ENCODE data around the gene TMEM135. TPM values are rescaled to one million over a fixed set of nuclear protein-coding genes. Genes with fewer than 3 reads are reported as not detected.
A peak's percentile ranks its signal among the peaks of the same experiment; 100 is the strongest.

The TMEM135 gene
- total RNA-seq, 1 donor from 2014 or later, result 20.6 TPM

- Mint-ChIP-seq H3K4me1 (ENCODE audit: low read depth, unreplicated experiment) (no peaks in the 10 kb centered on the region), H3K4me3 (ENCODE audit: unreplicated experiment) (no peak overlapping the region), H3K27ac (ENCODE audit: unreplicated experiment) (no peak overlapping the region), H3K36me3 (ENCODE audit: low read depth, unreplicated experiment) (no peaks in the 10 kb centered on the region), H3K27me3 (ENCODE audit: low read depth, unreplicated experiment) (no peaks in the 10 kb centered on the region), H3K9me3 (ENCODE audit: unreplicated experiment) (no peaks in the 10 kb centered on the region)
- no peaks in the 10 kb centered on the region for H3K9me3 ChIP-seq (ENCODE audit: insufficient read depth, low read depth, low read length)
- H3K27ac ChIP-seq (ENCODE audit: low read depth, low read length), result no peak overlapping the region
- H3K4me2 ChIP-seq (ENCODE audit: low read length), result peak overlapping the region; percentile 66
- DNase-seq (ENCODE audit: low read depth) (peak; percentile 67), FAIRE-seq (peak; percentile 32)
- no peaks in the 10 kb centered on the region for H3K36me3 ChIP-seq (ENCODE audit: insufficient read depth, low read length)
- H3K4me3 ChIP-seq (ENCODE audit: insufficient read depth, low read depth, low read length), result no peak overlapping the region
- H3K79me2 ChIP-seq (ENCODE audit: insufficient read depth, low read length), result no peaks in the 10 kb centered on the region
- H2AFZ ChIP-seq (ENCODE audit: low read depth, low read length), result peak overlapping the region; percentile 63
- peaks cover 7% of the 10 kb centered on the region for H3K4me1 ChIP-seq (ENCODE audit: insufficient read depth, low read length)
- no peak overlapping the region for H3K9ac ChIP-seq (ENCODE audit: low read length)
- H4K20me1 ChIP-seq (ENCODE audit: insufficient read depth, low read length), result no peaks in the 10 kb centered on the region
- TF ChIP-seq EZH2 (IDR thresholded peaks at IDR 0.05; ENCODE audit: insufficient read depth, low read length) (no peak), CTCF (IDR thresholded peaks at IDR 0.05; ENCODE audit: insufficient read depth, low read depth, low read length) (peak; percentile 94)
- H3K27me3 ChIP-seq (ENCODE audit: insufficient read depth, low read length), result no peaks in the 10 kb centered on the region
These were observed 315.3 kb downstream of the TMEM135 start for GRCh38 chr11:87352759-87353707.

GRCh38 chr11:87353771-87354345 lies 316.1 kb downstream of the TMEM135 start:
- no peaks in the 10 kb centered on the region for H3K27me3 ChIP-seq (ENCODE audit: insufficient read depth, low read length)
- no peaks in the 10 kb centered on the region for H3K79me2 ChIP-seq (ENCODE audit: insufficient read depth, low read length)
- H3K27ac ChIP-seq (ENCODE audit: low read depth, low read length), result no peak overlapping the region
- Mint-ChIP-seq H3K36me3 (ENCODE audit: low read depth, unreplicated experiment) (no peaks in the 10 kb centered on the region), H3K9me3 (ENCODE audit: unreplicated experiment) (no peaks in the 10 kb centered on the region), H3K4me1 (ENCODE audit: low read depth, unreplicated experiment) (no peaks in the 10 kb centered on the region), H3K4me3 (ENCODE audit: unreplicated experiment) (no peak overlapping the region), H3K27ac (ENCODE audit: unreplicated experiment) (no peak overlapping the region), H3K27me3 (ENCODE audit: low read depth, unreplicated experiment) (no peaks in the 10 kb centered on the region)
- H3K4me3 ChIP-seq (ENCODE audit: insufficient read depth, low read depth, low read length), result no peak overlapping the region
- no peak for DNase-seq (ENCODE audit: low read depth)
- no peaks in the 10 kb centered on the region for H3K9me3 ChIP-seq (ENCODE audit: insufficient read depth, low read depth, low read length)
- no peak for TF ChIP-seq EZH2 (IDR thresholded peaks at IDR 0.05; ENCODE audit: insufficient read depth, low read length)
- no peak for TF ChIP-seq CTCF (IDR thresholded peaks at IDR 0.05; ENCODE audit: insufficient read depth, low read depth, low read length)
- no peak overlapping the region for H2AFZ ChIP-seq (ENCODE audit: low read depth, low read length)
- H3K36me3 ChIP-seq (ENCODE audit: insufficient read depth, low read length), result no peaks in the 10 kb centered on the region
- no peak overlapping the region for H3K4me2 ChIP-seq (ENCODE audit: low read length)
- H4K20me1 ChIP-seq (ENCODE audit: insufficient read depth, low read length), result no peaks in the 10 kb centered on the region
- peaks cover 7% of the 10 kb centered on the region for H3K4me1 ChIP-seq (ENCODE audit: insufficient read depth, low read length)
- FAIRE-seq, result no peak
- H3K9ac ChIP-seq (ENCODE audit: low read length), result no peak overlapping the region
